PC-3 (cell line): Measurements from ENCODE around the gene MPZL1. TPM values are rescaled to one million over a fixed set of nuclear protein-coding genes. Genes with fewer than 3 reads are reported as not detected.

Experiments
- ATAC-seq: fragments of 200-7000 bp; cut with Tn5 transposase; 2 replicates; pipeline ENCODE4 v1.9.1; 2020; ENCODE audit warnings: mild to moderate bottlenecking, moderate library complexity
- BruUV-seq: library from RNA; stranded (reverse); fragments of 400-500 nt; replicated peaks from 2 replicates; lab custom pipeline; 2021; lab: Mats Ljungman, UMichigan
- CTCF ChIA-PET: fragments of 300-600 bp; sonication (Branson Sonifier 250); formaldehyde crosslinking; loops from one replicate; lab custom pipeline; 2022; ENCODE audit warnings: antibody characterized with exemption; lab: Charles Lee
- POLR2A ChIA-PET: fragments of 300-600 bp; sonication (Branson Sonifier 250); formaldehyde crosslinking; loops from one replicate; lab custom pipeline; 2022; ENCODE audit warnings: antibody characterized with exemption; ENCODE audit not compliant: unreplicated experiment; lab: Charles Lee
- DNase-seq: peaks from one replicate; pipeline ENCODE4 v3.0.0-alpha.2; 2015
- H2AFZ ChIP-seq: fragments of 300-600 bp; sonication (generic); 2 replicates; pipeline ENCODE4 v1.6.0; 2016; ENCODE audit warnings: antibody characterized with exemption, low read length
- H3F3A ChIP-seq: fragments of 300-600 bp; sonication (generic); one replicate; pipeline ENCODE4 v1.6.0; 2017; ENCODE audit warnings: antibody characterized with exemption, low read length, control low read depth, mild to moderate bottlenecking; ENCODE audit not compliant: unreplicated experiment
- H3K27ac ChIP-seq: fragments of 300-600 bp; sonication (generic); 2 replicates; pipeline ENCODE4 v1.5.1; 2016; ENCODE audit warnings: mild to moderate bottlenecking, low read length
- H3K27me3 ChIP-seq: fragments of 300-600 bp; sonication (generic); 2 replicates; pipeline ENCODE4 v1.6.1; 2016; ENCODE audit warnings: low read length, mixed read lengths
- H3K36me3 ChIP-seq: fragments of 300-600 bp; sonication (generic); 2 replicates; pipeline ENCODE4 v1.6.1; 2016; ENCODE audit warnings: low read depth, mixed run types, low read length, mixed read lengths
- H3K4me1 ChIP-seq: fragments of 300-600 bp; sonication (generic); 2 replicates; pipeline ENCODE4 v1.5.1; 2016; ENCODE audit warnings: low read length; ENCODE audit not compliant: insufficient read depth
- H3K4me2 ChIP-seq: fragments of 300-600 bp; sonication (generic); 2 replicates; pipeline ENCODE4 v1.6.0; 2016; ENCODE audit warnings: low read length
- H3K4me3 ChIP-seq: fragments of 300-600 bp; sonication (generic); 2 replicates; pipeline ENCODE4 v1.5.1; 2016; ENCODE audit warnings: mild to moderate bottlenecking, low read length, mixed read lengths
- H3K79me2 ChIP-seq: fragments of 300-600 bp; sonication (generic); 2 replicates; pipeline ENCODE4 v1.6.1; 2017; ENCODE audit warnings: low read length, mixed read lengths
- H3K9ac ChIP-seq: fragments of 300-600 bp; sonication (generic); 2 replicates; pipeline ENCODE4 v1.6.0; 2016; ENCODE audit warnings: mild to moderate bottlenecking, low read length
- H3K9me2 ChIP-seq: fragments of 300-600 bp; sonication (generic); replicated peaks from 2 replicates; pipeline ENCODE4 v1.6.1; 2016; ENCODE audit warnings: mixed run types, low read length, mixed read lengths
- H3K9me3 ChIP-seq: fragments of 300-600 bp; sonication (generic); 2 replicates; pipeline ENCODE4 v1.6.1; 2016; ENCODE audit warnings: low read length, mixed read lengths
- H4K20me1 ChIP-seq: fragments of 300-600 bp; sonication (generic); 2 replicates; pipeline ENCODE4 v1.6.1; 2016; ENCODE audit warnings: low read length, mixed read lengths
- CTCF ChIP-seq: fragments of 300-600 bp; sonication (generic); conservative IDR thresholded peaks from 2 replicates; pipeline ENCODE4 v1.5.1; 2017; ENCODE audit warnings: antibody characterized with exemption, low read depth, mild to moderate bottlenecking, low read length
- EZH2 ChIP-seq: fragments of 300-600 bp; sonication (generic); IDR thresholded peaks from one replicate; pipeline ENCODE4 v1.6.1; 2017; ENCODE audit warnings: antibody characterized with exemption, mild to moderate bottlenecking, low read length; ENCODE audit not compliant: unreplicated experiment
- EZH2phosphoT487 ChIP-seq: fragments of 300-600 bp; sonication (generic); IDR thresholded peaks from 2 replicates; pipeline ENCODE4 v1.6.1; 2018; ENCODE audit warnings: mild to moderate bottlenecking, antibody characterized with exemption, low read length, borderline replicate concordance
- intact Hi-C: fragments of 100-400 bp; cut with micrococcal nuclease; formaldehyde crosslinking; loops from 2 replicates; pipeline ENCODE4 v1.9.0; 2023
- total RNA-seq: library from RNA; depleted of rRNA; stranded (reverse); fragments of >200 nt; gene quantifications from 2 replicates; pipeline ENCODE4 v1.2.3, GENCODE V29; 2014

MPZL1 gene
- total RNA-seq, 1 experiment from 2014 or later: 86.5 TPM

- TF ChIP-seq EZH2phosphoT487 (no peak), CTCF (no peak), EZH2 (no peak)
- ATAC-seq (no peak), DNase-seq (no peak)
- Histone ChIP-seq H3K9me2 (no peaks in the 10 kb centered on the region), H3K4me2 (no peak overlapping the region), H3K4me3 (no peak overlapping the region), H3K9me3 (no peaks in the 10 kb centered on the region), H3K27ac (no peak overlapping the region), H3K79me2 (no peaks in the 10 kb centered on the region; the same call in 1 of the 2 replicates), H2AFZ (no peak overlapping the region), H3K27me3 (no peaks in the 10 kb centered on the region), H4K20me1 (no peaks in the 10 kb centered on the region), H3K9ac (no peak overlapping the region), H3F3A (no peaks in the 10 kb centered on the region), H3K36me3 (peaks cover 64% of the 10 kb centered on the region), H3K4me1 (peaks cover 11% of the 10 kb centered on the region)
- ChIA-PET CTCF (no interaction called here), POLR2A (no interaction called here)
- intact Hi-C loops: no loop called here
- BruUV-seq: no TSS peak
Observed at GRCh38 chr1:167770127-167770526, 48.3 kb downstream of the MPZL1 start.

GRCh38 chr1:167772436-167772835 lies 50.7 kb downstream of the MPZL1 start:
- Histone ChIP-seq H4K20me1 (no peaks in the 10 kb centered on the region), H3K27me3 (no peaks in the 10 kb centered on the region), H3K9me3 (no peaks in the 10 kb centered on the region), H3K27ac (no peak overlapping the region), H3K36me3 (peaks cover 71% of the 10 kb centered on the region), H3F3A (no peaks in the 10 kb centered on the region), H3K9me2 (no peaks in the 10 kb centered on the region), H3K4me2 (no peak overlapping the region), H3K4me3 (no peak overlapping the region), H3K9ac (no peak overlapping the region), H3K79me2 (no peaks in the 10 kb centered on the region; the same call in 1 of the 2 replicates), H3K4me1 (0 out of 2 replicates have a peak, but pooled peaks cover 3% of the 10 kb centered on the region), H2AFZ (no peak overlapping the region)
- intact Hi-C loops: no loop called here
- TF ChIP-seq CTCF: no peak
- TF ChIP-seq EZH2: no peak
- TF ChIP-seq EZH2phosphoT487: no peak
- DNase-seq: no peak
- ATAC-seq: no peak
- BruUV-seq: no TSS peak
- CTCF ChIA-PET: no interaction called here
- POLR2A ChIA-PET: no interaction called here

- Histone ChIP-seq H3K4me2 (no peak overlapping the region), H3K27me3 (no peaks in the 10 kb centered on the region), H2AFZ (no peak overlapping the region), H3K79me2 (no peaks in the 10 kb centered on the region), H3K36me3 (peaks cover 67% of the 10 kb centered on the region), H3F3A (no peaks in the 10 kb centered on the region), H3K27ac (no peak overlapping the region), H3K4me1 (0 out of 2 replicates have a peak, but pooled peaks cover 3% of the 10 kb centered on the region), H3K9me2 (no peaks in the 10 kb centered on the region), H3K9me3 (no peaks in the 10 kb centered on the region), H3K9ac (no peak overlapping the region), H4K20me1 (no peaks in the 10 kb centered on the region), H3K4me3 (no peak overlapping the region)
- no TSS peak for BruUV-seq
- intact Hi-C loops: no loop called here
- DNase-seq (no peak), ATAC-seq (no peak)
- ChIA-PET CTCF (no interaction called here), POLR2A (no interaction called here)
- no peak for TF ChIP-seq EZH2phosphoT487
Observed at GRCh38 chr1:167773516-167773915, 51.7 kb downstream of the MPZL1 start.
